Hepatocyte (in vitro differentiated cells): Measurements from ENCODE around the gene TROAP.

Experiments
- EZH2 ChIP-seq: fragments of 200-600 bp; sonication (generic); IDR thresholded peaks from 2 replicates; pipeline ENCODE4 v1.6.1; 2016; ENCODE audit warnings: antibody characterized with exemption, mild to moderate bottlenecking, borderline replicate concordance
- TF ChIP-seq, protein P1 (sequence below): fragments of 200-600 bp; sonication (generic); IDR thresholded peaks from 2 replicates; pipeline ENCODE4 v1.5.1; 2016; ENCODE audit warnings: antibody characterized with exemption, mild to moderate bottlenecking; ENCODE audit not compliant: poor library complexity

- no peak for TF ChIP-seq EZH2
- TF ChIP-seq, protein P1, sequence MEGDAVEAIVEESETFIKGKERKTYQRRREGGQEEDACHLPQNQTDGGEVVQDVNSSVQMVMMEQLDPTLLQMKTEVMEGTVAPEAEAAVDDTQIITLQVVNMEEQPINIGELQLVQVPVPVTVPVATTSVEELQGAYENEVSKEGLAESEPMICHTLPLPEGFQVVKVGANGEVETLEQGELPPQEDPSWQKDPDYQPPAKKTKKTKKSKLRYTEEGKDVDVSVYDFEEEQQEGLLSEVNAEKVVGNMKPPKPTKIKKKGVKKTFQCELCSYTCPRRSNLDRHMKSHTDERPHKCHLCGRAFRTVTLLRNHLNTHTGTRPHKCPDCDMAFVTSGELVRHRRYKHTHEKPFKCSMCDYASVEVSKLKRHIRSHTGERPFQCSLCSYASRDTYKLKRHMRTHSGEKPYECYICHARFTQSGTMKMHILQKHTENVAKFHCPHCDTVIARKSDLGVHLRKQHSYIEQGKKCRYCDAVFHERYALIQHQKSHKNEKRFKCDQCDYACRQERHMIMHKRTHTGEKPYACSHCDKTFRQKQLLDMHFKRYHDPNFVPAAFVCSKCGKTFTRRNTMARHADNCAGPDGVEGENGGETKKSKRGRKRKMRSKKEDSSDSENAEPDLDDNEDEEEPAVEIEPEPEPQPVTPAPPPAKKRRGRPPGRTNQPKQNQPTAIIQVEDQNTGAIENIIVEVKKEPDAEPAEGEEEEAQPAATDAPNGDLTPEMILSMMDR, result no peak
Observed at GRCh38 chr12:49332441-49332861, 9.4 kb downstream of the TROAP start.
